Stimulated activated CD8-positive, alpha-beta memory T cell treated with anti-CD3 and anti-CD28 coated beads, Interleukin-15, amount 100 ng/mL, for 48 hours (primary cell): Measurements from ENCODE around the gene TMEM247.
"Not testable (repeated sequence)": the region's sequence is repeated elsewhere in the genome, so short reads cannot be mapped to it uniquely, and the experiment has no call there.

Source experiments
- DNase-seq, 2 donors: peaks; one replicate each; pipeline ENCODE4 v3.0.0-alpha.2; 2020; ENCODE audit warnings: low read depth in 2 of 2

Gene TMEM247

DNA sequence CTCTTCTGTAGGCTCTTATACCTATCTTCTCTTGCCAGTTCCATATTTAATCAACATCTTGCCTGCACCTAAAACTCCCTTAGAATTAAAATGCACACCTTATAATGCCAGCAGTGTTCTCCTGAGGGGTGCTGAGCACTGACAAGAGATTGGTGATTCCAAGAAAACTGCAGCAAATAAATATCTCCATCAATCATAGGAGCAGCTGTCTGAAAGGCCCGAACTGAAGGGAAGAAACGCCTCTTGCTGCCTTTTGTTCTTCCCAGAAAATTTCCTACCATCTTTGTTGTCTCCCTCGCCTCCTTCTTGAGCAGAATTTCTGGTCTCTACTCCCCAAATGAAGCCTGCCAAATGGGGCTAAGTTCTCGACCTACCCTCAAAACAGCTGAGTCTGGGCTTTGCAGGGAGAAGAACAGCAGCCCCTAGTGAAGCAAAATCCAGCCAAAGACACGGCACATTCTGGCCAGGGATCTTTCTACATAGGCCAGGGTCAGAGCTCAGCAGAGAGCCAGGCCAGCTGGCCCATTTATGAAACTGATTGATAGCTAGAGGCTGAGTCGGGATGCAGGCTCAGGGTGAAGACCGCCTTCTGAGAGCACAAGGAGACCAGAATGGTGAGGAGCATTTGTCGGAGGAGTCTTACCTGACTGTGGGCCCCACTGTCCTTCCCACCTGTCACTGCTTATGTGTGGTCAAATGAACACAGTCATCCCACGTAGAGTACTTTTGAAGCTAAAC is 20.4 kb upstream of the TMEM247 start:
- no peak for DNase-seq

DNA sequence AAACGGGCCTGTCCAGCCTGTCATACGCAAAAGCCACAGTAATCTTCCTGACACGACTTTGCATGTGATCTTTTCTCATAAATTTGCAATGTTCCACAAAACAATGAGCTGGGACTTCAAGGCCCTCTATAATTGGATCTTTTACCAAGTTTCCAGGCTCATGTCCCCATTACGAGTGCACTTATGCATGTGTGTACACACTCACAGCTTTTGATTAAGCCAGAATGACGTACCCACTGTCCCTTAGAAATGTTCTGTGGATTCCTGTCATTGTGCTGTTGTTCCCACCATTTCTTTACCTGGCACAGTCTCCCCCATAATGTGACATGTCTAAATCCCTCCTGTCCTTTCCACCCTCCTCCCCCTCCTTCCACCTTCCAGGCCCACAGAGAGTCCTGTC is 19.7 kb upstream of the TMEM247 start:
- no peak for DNase-seq

DNA sequence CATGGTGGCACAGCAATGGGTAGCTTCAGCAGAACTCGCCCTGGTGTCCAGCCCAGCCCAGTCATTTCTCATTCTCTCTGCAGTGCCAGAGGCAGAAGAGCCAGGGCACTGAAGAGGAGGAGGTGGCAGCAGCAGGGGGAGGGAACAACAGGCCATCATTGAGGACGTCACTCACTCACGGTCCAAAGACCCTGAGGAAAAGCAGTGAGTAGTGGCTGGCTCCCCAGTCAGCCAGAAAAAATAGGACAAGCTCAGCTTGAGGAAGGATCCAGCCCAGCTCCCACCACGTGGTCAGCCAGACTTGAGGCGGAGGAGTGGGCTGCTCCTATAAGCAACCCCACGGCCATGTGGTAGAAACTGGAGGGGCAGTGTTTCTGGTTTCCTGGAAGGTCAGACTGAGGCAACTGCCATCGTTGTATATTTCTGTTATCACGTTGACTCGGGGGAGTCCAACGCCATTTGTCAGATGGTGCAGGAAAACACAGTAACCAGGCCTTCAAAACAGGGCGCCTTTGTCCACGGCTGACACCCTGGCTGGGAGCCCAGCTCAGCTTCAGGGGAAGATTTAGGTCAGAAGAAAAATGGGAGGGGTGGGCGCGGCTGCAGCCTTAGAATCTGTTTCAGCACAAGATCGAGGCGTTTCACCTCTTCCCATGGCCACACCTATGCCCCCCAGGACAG is 19.0 kb upstream of the TMEM247 start:
- no peak for DNase-seq

DNA sequence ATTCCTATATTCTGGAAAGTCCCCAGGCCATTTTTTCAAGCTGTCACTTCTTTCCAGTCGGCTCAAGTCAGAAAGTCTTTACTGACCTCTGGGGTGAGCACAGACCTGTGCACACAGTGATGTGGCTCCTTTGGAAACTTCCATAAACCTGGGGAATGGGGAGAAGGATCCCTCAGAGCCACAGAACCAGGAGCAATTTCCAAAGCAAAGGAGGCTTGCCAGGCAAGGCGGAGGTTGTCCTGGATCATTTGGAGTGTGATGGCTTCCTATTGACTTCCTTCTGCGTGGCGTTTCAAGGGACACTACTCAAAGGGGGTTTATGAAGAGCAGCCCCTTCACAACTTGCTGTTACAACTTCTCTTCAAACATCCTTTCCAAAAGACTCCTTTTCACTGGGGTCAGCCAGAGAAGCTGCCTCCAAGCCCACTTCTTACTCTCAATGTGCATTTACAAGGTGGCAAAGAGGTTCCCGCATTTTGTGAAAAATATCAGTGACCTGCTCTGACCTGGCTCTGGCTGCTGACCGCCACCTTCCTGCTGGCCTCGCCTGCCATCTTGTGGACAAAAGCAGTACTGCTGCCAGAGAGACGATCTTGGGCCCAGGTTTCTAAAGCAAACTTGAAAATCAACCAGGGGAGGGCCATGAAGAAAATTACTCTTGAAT is 18.2 kb upstream of the TMEM247 start:
- peak; percentile 34 to 49 for DNase-seq

DNA sequence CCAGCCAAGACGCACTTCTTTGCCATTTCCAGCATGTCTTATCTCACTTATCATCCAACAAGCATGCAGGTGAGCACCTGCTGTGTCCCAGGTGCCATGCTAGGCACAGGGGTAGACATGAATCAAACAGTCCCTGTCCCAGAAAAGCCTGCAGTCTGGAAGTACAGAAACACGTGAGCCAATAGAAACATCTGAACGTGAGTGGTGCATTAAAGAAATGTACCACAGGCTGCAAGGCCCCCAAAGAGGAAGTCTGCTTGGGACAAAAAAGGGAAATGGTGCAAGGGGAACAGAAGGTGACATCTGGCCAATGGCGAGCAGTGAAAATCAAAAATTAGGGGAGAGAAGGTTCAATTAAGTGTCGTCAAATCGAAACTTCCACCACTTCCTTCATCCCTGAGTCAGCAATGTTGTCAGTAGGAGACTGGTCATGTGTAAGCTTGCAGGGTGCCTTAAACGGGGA is 17.6 kb upstream of the TMEM247 start:
- DNase-seq = no peak

DNA sequence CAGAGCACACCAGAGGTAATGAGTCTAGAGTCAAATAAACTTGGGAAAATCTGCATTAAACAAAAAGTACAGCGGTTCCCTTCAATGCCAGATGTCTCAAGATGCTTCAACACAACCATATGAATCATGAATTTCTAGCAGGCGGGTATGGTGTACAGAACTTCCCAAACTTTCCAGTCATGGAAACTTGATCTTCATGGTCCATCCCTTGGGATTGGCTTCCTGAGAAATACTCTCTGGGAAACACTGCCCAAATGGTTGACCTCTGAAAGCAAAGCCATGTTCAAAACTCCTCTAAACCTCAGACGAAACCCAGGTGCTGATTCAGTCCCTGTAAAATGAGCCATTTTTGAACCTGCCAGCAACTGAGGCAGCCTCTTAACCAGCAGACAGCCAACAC is 16.4 kb upstream of the TMEM247 start:
- DNase-seq = no peak

DNA sequence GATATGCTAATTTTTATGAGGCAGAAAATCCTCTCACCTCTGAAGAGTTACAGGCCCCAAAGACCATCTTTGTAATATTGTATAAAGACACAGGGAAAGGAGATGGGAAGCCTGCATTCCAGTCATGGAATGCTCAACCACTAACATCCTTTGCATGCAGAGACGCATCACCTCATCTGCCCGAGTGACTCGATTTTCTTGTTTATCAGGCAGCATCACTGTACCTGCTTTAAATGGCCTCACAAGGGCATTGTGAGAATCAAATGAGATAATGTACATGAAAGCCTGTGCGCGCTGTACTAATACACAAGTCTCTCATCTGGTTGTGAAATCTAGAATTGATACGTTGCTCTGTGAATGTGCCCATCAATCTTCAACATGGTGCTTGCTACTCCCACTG is 10.2 kb upstream of the TMEM247 start:
- DNase-seq = no peak

DNA sequence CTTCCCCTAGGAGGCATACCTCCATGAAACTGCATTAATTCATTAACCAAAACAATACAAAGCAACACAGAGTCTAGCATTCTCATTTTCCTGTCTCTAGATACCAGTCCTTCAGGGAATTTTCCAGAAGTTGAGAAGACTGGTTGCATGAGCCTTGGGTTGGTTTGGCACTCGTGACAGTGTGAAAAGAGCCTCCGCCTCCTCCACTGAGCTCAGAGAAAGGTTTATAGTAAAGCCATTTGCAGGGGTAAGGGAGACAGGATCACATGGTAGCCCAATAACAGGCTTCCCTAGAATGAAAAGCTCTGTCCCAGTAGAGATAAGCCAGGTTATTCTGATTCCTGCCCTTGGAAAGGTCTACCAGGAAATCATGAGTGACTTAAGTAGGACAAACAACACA is 9.7 kb upstream of the TMEM247 start:
- DNase-seq = no peak

DNA sequence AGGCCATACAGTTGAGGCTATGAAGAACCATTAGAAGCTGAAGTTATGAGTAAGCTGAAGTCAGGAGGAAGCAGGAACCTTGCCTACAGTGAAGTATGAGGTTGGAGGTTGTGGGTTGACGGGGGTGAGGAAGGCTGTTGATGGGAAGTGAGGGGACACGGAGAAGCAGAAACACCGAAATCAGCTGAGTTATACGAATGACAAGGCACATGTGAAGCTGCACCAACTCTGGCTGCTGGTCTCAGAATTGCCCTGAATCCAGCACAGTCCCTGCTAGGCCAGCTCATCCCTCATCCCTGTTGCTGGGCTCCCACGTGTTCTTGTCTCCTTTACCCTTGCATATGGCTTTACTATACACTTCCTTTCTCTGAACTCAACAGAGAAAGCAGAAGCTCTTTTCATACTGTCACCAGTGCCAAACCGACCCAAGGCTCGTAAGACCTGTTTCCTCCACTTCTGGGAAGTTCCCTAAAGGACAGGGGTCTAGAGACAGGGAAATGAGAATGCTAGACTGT is 9.2 kb upstream of the TMEM247 start:
- no peak for DNase-seq

DNA sequence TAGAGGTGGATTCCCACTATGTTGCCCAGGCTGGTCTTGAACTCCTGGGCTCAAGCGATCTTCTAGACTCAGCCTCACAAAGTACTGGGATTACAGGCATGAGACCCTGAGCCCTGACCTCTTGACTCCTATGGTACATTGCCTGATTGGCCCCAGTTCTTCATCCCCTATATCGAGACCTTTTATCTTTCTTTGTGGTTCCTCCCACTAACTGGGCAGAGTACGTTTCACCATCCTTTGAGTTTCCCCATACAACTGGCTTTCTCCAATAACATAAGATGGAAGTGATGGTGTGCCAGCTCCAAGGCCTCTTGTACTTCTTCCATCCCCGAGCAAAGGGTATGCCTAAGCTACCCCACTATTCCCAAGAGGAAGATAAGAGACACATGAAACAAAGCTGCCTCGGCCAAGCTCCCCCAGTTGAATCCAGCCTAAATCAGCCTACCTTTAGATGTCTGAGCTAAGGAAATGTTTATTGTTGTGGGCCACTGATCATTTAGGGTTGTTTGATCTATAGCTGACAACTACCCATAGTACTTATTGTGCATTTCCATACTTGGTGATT is 8.3 kb upstream of the TMEM247 start:
- DNase-seq = no peak

DNA sequence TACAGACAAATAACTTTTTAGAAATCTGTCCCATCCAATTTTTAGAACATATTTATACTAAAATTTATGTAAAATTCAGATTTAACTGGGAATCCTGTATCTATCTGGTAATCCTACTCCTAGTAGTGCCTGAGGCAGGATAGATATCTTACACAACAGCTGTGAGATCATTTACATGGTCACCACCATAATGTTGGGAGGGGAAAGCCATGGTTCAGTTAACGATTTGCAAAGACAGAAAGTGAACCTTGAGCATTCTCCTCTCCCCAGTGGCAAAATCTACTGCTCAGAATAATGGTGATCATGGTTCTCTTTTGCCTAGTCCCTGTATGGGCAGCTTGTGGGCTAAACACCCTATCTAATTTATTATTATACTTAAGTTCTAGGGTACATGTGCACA is 7.7 kb upstream of the TMEM247 start:
- DNase-seq = no peak

DNA sequence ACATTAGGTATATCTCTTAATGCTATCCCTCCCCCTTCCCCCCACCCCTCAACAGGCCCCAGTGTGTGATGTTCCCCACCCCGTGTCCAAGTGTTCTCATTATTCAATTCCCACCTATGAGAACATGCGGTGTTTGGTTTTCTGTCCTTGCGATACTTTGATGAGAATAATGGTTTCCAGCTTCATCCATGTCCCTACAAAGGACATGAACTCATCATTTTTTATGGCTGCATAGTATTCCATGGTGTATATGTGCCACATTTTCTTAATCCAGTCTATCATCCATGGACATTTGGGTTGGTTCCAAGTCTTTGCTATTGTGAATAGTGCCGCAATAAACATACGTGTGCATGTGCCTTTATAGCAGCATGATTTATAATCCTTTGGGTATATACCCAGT is 7.2 kb upstream of the TMEM247 start:
- DNase-seq = not testable (repeated sequence)

DNA sequence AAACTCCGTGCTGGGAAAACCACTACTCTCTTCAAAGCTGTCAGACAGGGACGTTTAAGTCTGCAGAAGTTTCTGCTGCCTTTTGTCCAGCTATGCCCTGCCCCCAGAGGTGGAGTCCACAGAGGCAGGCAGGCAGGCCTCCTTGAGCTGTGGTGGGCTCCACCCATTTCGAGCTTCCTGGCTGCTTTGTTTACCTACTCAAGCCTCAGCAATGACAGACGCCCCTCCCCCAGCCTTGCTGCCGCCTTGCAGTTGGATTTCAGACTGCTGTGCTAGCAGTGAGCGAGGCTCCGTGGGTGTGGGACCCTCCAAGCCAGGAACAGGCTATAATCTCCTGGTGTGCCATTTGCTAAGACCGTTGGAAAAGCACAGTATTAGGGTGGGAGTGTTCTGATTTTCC is 1.9 kb upstream of the TMEM247 start:
- not testable (repeated sequence) for DNase-seq

DNA sequence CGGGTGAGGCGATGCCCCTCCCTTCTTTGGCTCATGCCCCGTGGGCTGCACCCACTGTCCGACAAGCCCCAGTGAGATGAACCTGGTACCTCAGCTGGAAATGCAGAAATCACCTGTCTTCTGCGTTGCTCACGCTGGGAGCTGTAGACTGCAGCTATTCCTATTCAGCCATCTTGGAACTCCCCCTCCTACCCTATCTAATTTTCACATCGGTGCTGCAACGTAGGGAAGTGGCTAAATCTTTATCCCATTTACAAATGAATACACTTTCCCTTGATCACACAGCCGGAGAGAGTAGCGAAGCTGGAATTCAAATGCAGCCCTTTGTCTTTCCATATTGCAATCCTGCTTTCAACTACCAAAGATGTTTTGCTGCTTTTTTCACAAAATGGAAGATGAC is 1.4 kb upstream of the TMEM247 start:
- no peak for DNase-seq

DNA sequence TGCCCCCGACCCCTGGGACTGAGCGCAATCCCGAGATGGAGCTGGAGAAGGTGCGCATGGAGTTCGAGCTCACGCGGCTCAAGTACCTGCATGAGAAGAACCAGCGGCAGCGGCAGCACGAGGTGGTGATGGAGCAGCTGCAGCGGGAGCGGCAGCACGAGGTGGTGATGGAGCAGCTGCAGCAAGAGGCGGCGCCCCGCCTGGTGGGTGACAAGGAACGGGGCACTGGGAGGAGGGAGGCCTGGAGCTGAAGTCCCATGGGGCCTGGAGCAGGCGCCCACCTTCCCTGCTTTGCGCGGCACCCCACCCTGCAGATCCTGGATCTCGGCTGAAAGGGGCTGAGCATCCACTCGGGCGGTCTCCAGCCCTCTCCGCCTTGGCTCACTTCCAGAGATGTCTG is 1.2 kb downstream of the TMEM247 start:
- no peak for DNase-seq

DNA sequence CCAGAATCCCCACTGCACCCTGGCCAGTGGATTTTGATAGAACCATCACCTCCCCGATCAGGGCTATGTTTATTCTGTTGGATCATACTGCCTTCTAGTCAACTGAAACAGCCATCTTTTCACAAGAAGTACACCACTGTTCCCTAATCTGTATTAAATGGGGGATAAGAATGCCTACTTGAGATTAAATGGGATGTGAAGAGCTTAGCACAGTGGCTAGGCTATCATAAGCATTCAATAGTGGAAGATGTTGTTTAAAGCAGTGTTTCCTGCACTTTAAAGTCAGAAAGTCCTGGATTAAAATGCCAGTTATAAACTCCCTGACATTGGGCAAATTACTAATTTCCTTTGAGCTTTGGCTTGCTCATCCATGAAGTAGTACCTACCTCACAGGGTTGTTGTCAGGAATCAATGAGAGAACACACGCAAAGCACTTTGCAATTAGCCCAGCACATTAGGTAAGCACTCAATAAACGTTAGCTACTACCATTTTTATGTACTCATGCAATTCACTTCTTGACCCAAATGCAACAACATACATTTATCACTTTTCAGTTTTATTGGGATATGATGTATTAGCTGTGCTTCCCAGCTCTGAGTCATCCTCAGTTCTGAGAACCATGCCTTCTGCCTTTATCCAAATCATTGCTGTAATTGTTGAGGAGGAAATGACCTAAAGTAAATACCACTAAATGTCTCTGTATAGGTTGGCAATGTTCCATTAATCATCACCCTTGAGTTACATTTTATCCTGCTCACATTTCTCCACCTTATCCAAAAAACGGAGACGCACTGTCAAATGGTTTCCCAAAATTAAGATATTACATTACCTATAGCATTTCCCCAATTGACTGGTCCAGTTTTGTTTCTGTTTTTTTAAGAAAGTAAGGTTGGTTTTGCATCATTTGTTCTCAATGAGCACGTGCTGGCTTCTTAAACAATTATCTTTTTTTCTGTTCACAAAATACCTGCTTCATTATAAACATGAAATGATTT is 2.1 kb downstream of the TMEM247 start:
- DNase-seq = no peak

DNA sequence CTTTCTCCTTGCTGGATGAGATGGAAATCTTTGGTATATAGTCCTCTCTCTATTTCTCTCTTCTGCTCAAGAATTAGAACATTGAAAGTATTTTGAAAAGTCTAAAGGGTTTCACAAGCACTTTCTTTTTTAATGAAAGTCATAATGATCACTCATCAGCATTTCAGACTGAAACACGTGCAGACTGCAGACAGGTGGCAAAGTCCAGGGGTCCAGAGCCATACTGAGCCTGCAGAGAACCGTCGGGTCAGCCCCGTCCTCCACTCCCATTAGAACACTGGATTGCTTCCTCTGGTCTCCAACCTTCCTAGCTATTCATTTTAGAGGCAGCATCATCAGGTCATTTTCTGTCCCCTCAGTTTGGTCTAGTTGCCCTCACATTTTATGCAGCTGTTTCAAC is 3.1 kb downstream of the TMEM247 start:
- DNase-seq = no peak

DNA sequence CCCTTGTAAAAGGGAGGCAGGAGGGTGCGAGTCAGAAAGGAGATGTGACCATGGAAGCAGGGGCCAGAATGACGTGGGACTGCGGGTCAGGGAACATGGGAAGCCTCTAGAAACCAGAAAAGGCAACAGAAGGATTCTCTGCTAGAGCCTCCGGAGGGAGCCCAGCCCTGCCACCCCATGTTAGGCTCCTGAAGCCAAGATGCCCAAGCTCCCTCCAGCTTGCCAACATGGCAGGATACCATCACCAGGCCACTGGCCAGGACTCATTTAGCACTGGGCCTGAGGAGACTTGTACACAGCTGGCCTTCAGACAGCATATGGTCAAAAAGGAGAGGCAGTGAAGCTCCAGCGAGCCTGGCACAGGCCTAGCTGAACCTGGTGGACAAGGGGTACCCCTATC is 5.6 kb downstream of the TMEM247 start:
- DNase-seq = no peak

DNA sequence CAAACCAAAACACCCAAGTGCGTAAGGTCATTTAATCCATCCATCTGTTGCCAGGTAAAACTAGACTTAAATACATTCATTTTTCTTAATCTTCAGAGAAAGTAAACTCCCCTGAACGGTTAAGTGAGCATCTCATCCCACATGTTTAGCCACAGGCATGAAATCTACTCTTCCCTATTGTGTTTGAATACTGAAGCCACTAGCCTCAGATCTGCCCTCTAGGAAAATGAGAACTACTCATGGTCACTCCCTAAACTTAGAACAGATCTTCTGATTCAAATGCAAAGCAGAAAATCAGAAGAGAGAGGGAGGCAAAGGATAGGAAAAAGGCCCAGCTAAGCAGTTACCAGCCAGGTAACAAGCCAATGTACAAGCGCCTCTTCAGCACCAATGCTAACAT is 7.1 kb downstream of the TMEM247 start:
- DNase-seq = no peak

DNA sequence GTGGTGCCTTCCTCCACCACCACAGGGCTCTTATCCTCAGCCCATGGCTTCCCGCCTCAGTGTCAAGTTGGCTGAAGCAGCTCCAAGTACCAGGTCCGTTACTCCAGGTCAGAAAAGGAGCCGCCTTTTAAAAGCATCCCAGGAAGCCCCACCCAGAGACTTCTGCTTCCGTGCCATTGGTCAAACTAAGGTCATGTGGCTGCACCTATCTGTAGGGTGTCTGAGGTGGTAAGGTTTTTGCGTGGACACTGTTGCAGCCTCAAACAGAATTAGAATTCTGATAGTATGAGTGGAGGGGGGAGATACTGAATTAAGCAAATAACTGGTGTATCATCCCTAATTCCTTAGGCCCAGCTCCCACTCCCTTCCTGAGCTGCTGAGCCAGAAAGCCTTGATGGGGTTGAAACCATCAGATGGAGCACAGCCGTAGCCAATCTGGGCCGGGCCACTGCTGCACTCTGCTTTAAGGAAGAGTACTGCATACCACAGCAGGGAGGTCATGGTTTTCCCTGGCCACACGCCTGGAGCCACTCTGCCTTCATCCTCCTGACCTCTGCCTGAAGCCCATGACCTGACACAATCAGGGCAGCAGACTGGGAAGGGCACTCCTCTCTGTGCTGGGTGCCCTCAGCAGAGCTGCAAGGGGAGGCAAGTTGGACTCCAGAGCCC is 8.4 kb downstream of the TMEM247 start:
- DNase-seq = no peak

DNA sequence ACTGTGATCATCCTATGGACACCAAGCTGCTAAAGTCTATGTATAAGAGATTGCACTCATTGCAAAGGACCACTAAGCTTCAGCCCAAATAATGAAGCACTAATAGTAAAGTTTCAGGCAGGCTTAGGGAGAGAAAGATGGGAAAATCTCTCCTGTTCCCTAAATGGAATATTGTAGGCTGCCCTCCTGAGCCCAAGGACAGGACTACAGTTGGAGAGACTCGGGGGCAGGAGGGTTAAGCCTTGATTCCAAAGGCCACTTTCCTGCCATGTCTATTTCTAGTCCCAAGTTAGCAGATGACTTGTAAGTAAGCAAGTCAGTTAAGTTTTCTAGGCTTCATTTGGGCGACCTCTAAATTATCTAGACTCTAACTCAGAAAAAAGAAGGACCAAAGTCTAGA is 9.0 kb downstream of the TMEM247 start:
- no peak for DNase-seq
